ENCODE results near the gene PGM2. TPM values are rescaled to one million over a fixed set of nuclear protein-coding genes. Genes with fewer than 3 reads are reported as not detected.
"Not testable (repeated sequence)": the region's sequence is repeated elsewhere in the genome, so short reads cannot be mapped to it uniquely, and the experiment has no call there.

Gene PGM2
- total RNA-seq (2014; rRNA removed; shearing (Covaris generic)): 36.9 and 51.9 TPM in 2 replicates

GRCh38 chr4:37826295-37827029 lies at the start of gene PGM2:
Gene PGM2 (plus strand): TSS chr4:37826686. CDS start chr4:37826733, 47 bp downstream.
- DNase-seq (ENCODE audit: low read depth): peak; percentile 78

- DNase-seq (ENCODE audit: low read depth): no peak
These were observed 46.6 kb upstream of the PGM2 start for GRCh38 chr4:37779896-37780295.

GRCh38 chr4:37780444-37781130 lies 45.9 kb upstream of the PGM2 start:
- DNase-seq (ENCODE audit: low read depth): no peak

- DNase-seq (ENCODE audit: low read depth): no peak
These were observed 45.4 kb upstream of the PGM2 start for GRCh38 chr4:37781131-37781455.

GRCh38 chr4:37786267-37786666 lies 40.2 kb upstream of the PGM2 start:
- DNase-seq (ENCODE audit: low read depth): not testable (repeated sequence)

- not testable (repeated sequence) for DNase-seq (ENCODE audit: low read depth)
These were observed 38.5 kb upstream of the PGM2 start for GRCh38 chr4:37787883-37788460.

GRCh38 chr4:37788819-37789218 lies 37.7 kb upstream of the PGM2 start:
- DNase-seq (ENCODE audit: low read depth): no peak

- no peak for DNase-seq (ENCODE audit: low read depth)
These were observed 34.2 kb upstream of the PGM2 start for GRCh38 chr4:37792241-37792640.

- DNase-seq (ENCODE audit: low read depth): peak; percentile 8
These were observed 32.9 kb upstream of the PGM2 start for GRCh38 chr4:37793562-37793961.

GRCh38 chr4:37794056-37794455 lies 32.4 kb upstream of the PGM2 start:
- no peak for DNase-seq (ENCODE audit: low read depth)

- DNase-seq (ENCODE audit: low read depth): no peak
These were observed 30.8 kb upstream of the PGM2 start for GRCh38 chr4:37795581-37796195.

GRCh38 chr4:37797374-37797773 lies 29.1 kb upstream of the PGM2 start:
- no peak for DNase-seq (ENCODE audit: low read depth)

- DNase-seq (ENCODE audit: low read depth): no peak
These were observed 28.6 kb upstream of the PGM2 start for GRCh38 chr4:37797923-37798322.

- no peak for DNase-seq (ENCODE audit: low read depth)
These were observed 27.9 kb upstream of the PGM2 start for GRCh38 chr4:37798616-37799015.

- no peak for DNase-seq (ENCODE audit: low read depth)
These were observed 26.4 kb upstream of the PGM2 start for GRCh38 chr4:37799941-37800554.

- peak; percentile 77 for DNase-seq (ENCODE audit: low read depth)
These were observed 24.3 kb upstream of the PGM2 start for GRCh38 chr4:37802068-37802666.

GRCh38 chr4:37803348-37803973 lies 23.0 kb upstream of the PGM2 start:
- DNase-seq (ENCODE audit: low read depth): peak; percentile 67

- DNase-seq (ENCODE audit: low read depth): no peak
These were observed 21.4 kb upstream of the PGM2 start for GRCh38 chr4:37805091-37805490.

GRCh38 chr4:37812713-37813112 lies 13.8 kb upstream of the PGM2 start:
- peak; percentile 84 for DNase-seq (ENCODE audit: low read depth)

GRCh38 chr4:37815591-37815990 lies 10.9 kb upstream of the PGM2 start:
- DNase-seq (ENCODE audit: low read depth): no peak

- DNase-seq (ENCODE audit: low read depth): no peak
These were observed 10.5 kb upstream of the PGM2 start for GRCh38 chr4:37816006-37816405.

All from M059J (cell line).